HCT116 (cell line): ENCODE results near the gene THAP11.

ENCODE experiments used
- CEBPB ChIP-seq: IDR thresholded peaks from 2 replicates; pipeline ENCODE4 v1.6.1; 2012; ENCODE audit warnings: low read depth
- EGR1 ChIP-seq: IDR thresholded peaks from 2 replicates; pipeline ENCODE4 v1.6.1; 2012; ENCODE audit warnings: low read depth
- EZH2 ChIP-seq: fragments of 200-600 bp; sonication (generic); IDR thresholded peaks from 2 replicates; pipeline ENCODE4 v1.6.1; 2017; ENCODE audit warnings: antibody characterized with exemption, mixed run types
- EZH2phosphoT487 ChIP-seq: fragments of 200-600 bp; IDR thresholded peaks from 2 replicates; pipeline ENCODE4 v1.6.1; 2018; ENCODE audit warnings: antibody characterized with exemption, borderline replicate concordance
- POLR2A ChIP-seq: IDR thresholded peaks from 2 replicates; pipeline ENCODE4 v1.7.0; 2011; ENCODE audit warnings: borderline replicate concordance; ENCODE audit not compliant: insufficient read depth, insufficient read length; ENCODE audit errors: extremely low read depth
- POLR2AphosphoS5 ChIP-seq: IDR thresholded peaks from 2 replicates; pipeline ENCODE4 v1.6.1; 2011; ENCODE audit warnings: mild to moderate bottlenecking, low read depth, low read length, moderate library complexity
- TF ChIP-seq, protein P1 (sequence below), 3 experiments: fragments of 200-600 bp in 1 of 3; sonication (generic) in 1 of 3; IDR thresholded peaks in 2 of 3; conservative IDR thresholded peaks in 1 of 3; 2 replicates each; pipeline ENCODE4 v1.5.1; 2012 to 2017; ENCODE audit warnings: low read depth in 2 of 3, low read length in 2 of 3, antibody characterized with exemption in 1 of 3, borderline replicate concordance in 1 of 3, control low read depth in 1 of 3, mild to moderate bottlenecking in 1 of 3, mixed read lengths in 1 of 3, mixed run types in 1 of 3, moderate library complexity in 1 of 3; ENCODE audit not compliant: insufficient read depth in 1 of 3

GRCh38 chr16:67822511-67822910 lies 19.6 kb upstream of the THAP11 start:
- TF ChIP-seq CEBPB (no peak), POLR2A (no peak), POLR2AphosphoS5 (no peak), EZH2phosphoT487 (no peak), EGR1 (no peak), EZH2 (no peak)
- TF ChIP-seq, protein P1, sequence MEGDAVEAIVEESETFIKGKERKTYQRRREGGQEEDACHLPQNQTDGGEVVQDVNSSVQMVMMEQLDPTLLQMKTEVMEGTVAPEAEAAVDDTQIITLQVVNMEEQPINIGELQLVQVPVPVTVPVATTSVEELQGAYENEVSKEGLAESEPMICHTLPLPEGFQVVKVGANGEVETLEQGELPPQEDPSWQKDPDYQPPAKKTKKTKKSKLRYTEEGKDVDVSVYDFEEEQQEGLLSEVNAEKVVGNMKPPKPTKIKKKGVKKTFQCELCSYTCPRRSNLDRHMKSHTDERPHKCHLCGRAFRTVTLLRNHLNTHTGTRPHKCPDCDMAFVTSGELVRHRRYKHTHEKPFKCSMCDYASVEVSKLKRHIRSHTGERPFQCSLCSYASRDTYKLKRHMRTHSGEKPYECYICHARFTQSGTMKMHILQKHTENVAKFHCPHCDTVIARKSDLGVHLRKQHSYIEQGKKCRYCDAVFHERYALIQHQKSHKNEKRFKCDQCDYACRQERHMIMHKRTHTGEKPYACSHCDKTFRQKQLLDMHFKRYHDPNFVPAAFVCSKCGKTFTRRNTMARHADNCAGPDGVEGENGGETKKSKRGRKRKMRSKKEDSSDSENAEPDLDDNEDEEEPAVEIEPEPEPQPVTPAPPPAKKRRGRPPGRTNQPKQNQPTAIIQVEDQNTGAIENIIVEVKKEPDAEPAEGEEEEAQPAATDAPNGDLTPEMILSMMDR (IDR thresholded peaks at IDR 0.05 in 2 of 3, conservative IDR thresholded peaks at IDR 0.05 in 1 of 3; ENCODE audit: borderline replicate concordance in 1 of 3, insufficient read depth in 1 of 3, low read depth in 2 of 3, low read length in 2 of 3), result no peak
